Central memory CD8-positive, alpha-beta T cell (primary cell): ENCODE measurements around the gene SATB2.

ENCODE experiments used
- ATAC-seq: fragments of 150-1000 bp; cut with Tn5 transposase; replicated peaks from 2 replicates; pipeline ENCODE4 v1.10.0; 2022; ENCODE audit warnings: mild to moderate bottlenecking, moderate FRiP score, moderate number of reproducible peaks; ENCODE audit not compliant: poor library complexity, severe bottlenecking; ENCODE audit errors: extremely low read depth
- DNase-seq, 2 donors: peaks; one replicate each; pipeline ENCODE4 v3.0.0; 2021; ENCODE audit warnings: low spot score in 2 of 2
- H3K27ac Mint-ChIP-seq: one replicate; pipeline ENCODE4 v1.8.0; 2022; ENCODE audit warnings: low read depth, mild to moderate bottlenecking, moderate library complexity, mixed read lengths
- H3K27me3 Mint-ChIP-seq: one replicate; pipeline ENCODE4 v1.8.0; 2022; ENCODE audit warnings: mixed read lengths
- H3K36me3 Mint-ChIP-seq: one replicate; pipeline ENCODE4 v1.8.0; 2022; ENCODE audit warnings: mild to moderate bottlenecking, moderate library complexity, mixed read lengths; ENCODE audit not compliant: insufficient read depth
- H3K4me1 Mint-ChIP-seq: one replicate; pipeline ENCODE4 v1.8.0; 2022; ENCODE audit warnings: mixed read lengths
- H3K4me3 Mint-ChIP-seq: one replicate; pipeline ENCODE4 v1.8.0; 2022; ENCODE audit warnings: mild to moderate bottlenecking, moderate library complexity, mixed read lengths
- H3K9me3 Mint-ChIP-seq: one replicate; pipeline ENCODE4 v1.8.0; 2022; ENCODE audit warnings: mixed read lengths

Gene SATB2

GRCh38 chr2:199457147-199458008 lies at the start of gene SATB2:
Gene SATB2, minus strand, starts transcription at chr2:199457939. Its CDS starts 1,902 bp downstream, at chr2:199456037.
- DNase-seq, result no peak
- Mint-ChIP-seq H3K4me3 (peak within 1 kb of the TSS; percentile 92), H3K36me3 (peaks cover 8% of the 10 kb centered on the region), H3K9me3 (no peaks in the 10 kb centered on the region), H3K4me1 (peaks cover 16% of the 10 kb centered on the region), H3K27me3 (peaks cover 72% of the 10 kb centered on the region), H3K27ac (no peak within 1 kb of the TSS)
- no peak for ATAC-seq

GRCh38 chr2:199505755-199506403 lies 48.1 kb upstream of the SATB2 start:
- Mint-ChIP-seq H3K4me3 (no peak overlapping the region), H3K27ac (no peak overlapping the region), H3K4me1 (no peaks in the 10 kb centered on the region), H3K27me3 (peaks cover 9% of the 10 kb centered on the region), H3K36me3 (no peaks in the 10 kb centered on the region), H3K9me3 (no peaks in the 10 kb centered on the region)
- no peak for ATAC-seq
- DNase-seq, result no peak

- H3K36me3 Mint-ChIP-seq, result no peaks in the 10 kb centered on the region
- no peak overlapping the region for H3K27ac Mint-ChIP-seq
- no peak for ATAC-seq
- peaks cover 15% of the 10 kb centered on the region for H3K27me3 Mint-ChIP-seq
- no peak for DNase-seq
- no peaks in the 10 kb centered on the region for H3K4me1 Mint-ChIP-seq
- H3K4me3 Mint-ChIP-seq, result no peak overlapping the region
- no peaks in the 10 kb centered on the region for H3K9me3 Mint-ChIP-seq
These were observed 45.4 kb upstream of the SATB2 start for GRCh38 chr2:199503148-199503547.

- Mint-ChIP-seq H3K4me1 (no peaks in the 10 kb centered on the region), H3K4me3 (no peak overlapping the region), H3K27ac (no peak overlapping the region), H3K9me3 (no peaks in the 10 kb centered on the region), H3K27me3 (peaks cover 20% of the 10 kb centered on the region), H3K36me3 (no peaks in the 10 kb centered on the region)
- DNase-seq (no peak), ATAC-seq (no peak)
These were observed 41.3 kb upstream of the SATB2 start for GRCh38 chr2:199499005-199499404.

- H3K27me3 Mint-ChIP-seq, result peaks cover 37% of the 10 kb centered on the region
- no peak for ATAC-seq
- no peaks in the 10 kb centered on the region for H3K36me3 Mint-ChIP-seq
- no peaks in the 10 kb centered on the region for H3K9me3 Mint-ChIP-seq
- no peak for DNase-seq
- H3K4me1 Mint-ChIP-seq, result no peaks in the 10 kb centered on the region
- no peak overlapping the region for H3K27ac Mint-ChIP-seq
- no peak overlapping the region for H3K4me3 Mint-ChIP-seq
These were observed 37.4 kb upstream of the SATB2 start for GRCh38 chr2:199495147-199495546.

- peaks cover 48% of the 10 kb centered on the region for H3K27me3 Mint-ChIP-seq
- DNase-seq (no peak), ATAC-seq (no peak)
- H3K9me3 Mint-ChIP-seq, result no peaks in the 10 kb centered on the region
- H3K36me3 Mint-ChIP-seq, result no peaks in the 10 kb centered on the region
- no peak overlapping the region for H3K27ac Mint-ChIP-seq
- no peak overlapping the region for H3K4me3 Mint-ChIP-seq
- H3K4me1 Mint-ChIP-seq, result no peaks in the 10 kb centered on the region
These were observed 32.3 kb upstream of the SATB2 start for GRCh38 chr2:199490049-199490448.

GRCh38 chr2:199488772-199489400 lies 31.1 kb upstream of the SATB2 start:
- ATAC-seq (no peak), DNase-seq (no peak)
- no peaks in the 10 kb centered on the region for H3K9me3 Mint-ChIP-seq
- peaks cover 55% of the 10 kb centered on the region for H3K27me3 Mint-ChIP-seq
- H3K27ac Mint-ChIP-seq, result no peak overlapping the region
- H3K4me3 Mint-ChIP-seq, result no peak overlapping the region
- no peaks in the 10 kb centered on the region for H3K4me1 Mint-ChIP-seq
- no peaks in the 10 kb centered on the region for H3K36me3 Mint-ChIP-seq

- DNase-seq (no peak), ATAC-seq (no peak)
- H3K9me3 Mint-ChIP-seq, result no peaks in the 10 kb centered on the region
- H3K4me3 Mint-ChIP-seq, result no peak overlapping the region
- H3K36me3 Mint-ChIP-seq, result no peaks in the 10 kb centered on the region
- H3K27me3 Mint-ChIP-seq, result peaks cover 38% of the 10 kb centered on the region
- no peak overlapping the region for H3K27ac Mint-ChIP-seq
- no peaks in the 10 kb centered on the region for H3K4me1 Mint-ChIP-seq
These were observed 28.1 kb upstream of the SATB2 start for GRCh38 chr2:199485732-199486335.

- ATAC-seq (no peak), DNase-seq (no peak)
- H3K9me3 Mint-ChIP-seq, result no peaks in the 10 kb centered on the region
- H3K27me3 Mint-ChIP-seq, result peaks cover 38% of the 10 kb centered on the region
- H3K4me1 Mint-ChIP-seq, result no peaks in the 10 kb centered on the region
- no peak overlapping the region for H3K4me3 Mint-ChIP-seq
- no peak overlapping the region for H3K27ac Mint-ChIP-seq
- no peaks in the 10 kb centered on the region for H3K36me3 Mint-ChIP-seq
These were observed 27.2 kb upstream of the SATB2 start for GRCh38 chr2:199484927-199485326.

GRCh38 chr2:199480966-199481365 lies 23.2 kb upstream of the SATB2 start:
- Mint-ChIP-seq H3K4me3 (no peak overlapping the region), H3K27ac (no peak overlapping the region), H3K4me1 (no peaks in the 10 kb centered on the region), H3K9me3 (no peaks in the 10 kb centered on the region), H3K27me3 (peaks cover 36% of the 10 kb centered on the region), H3K36me3 (no peaks in the 10 kb centered on the region)
- DNase-seq (no peak), ATAC-seq (no peak)

- H3K27ac Mint-ChIP-seq, result no peak overlapping the region
- H3K4me1 Mint-ChIP-seq, result no peaks in the 10 kb centered on the region
- no peak for DNase-seq
- no peak overlapping the region for H3K4me3 Mint-ChIP-seq
- ATAC-seq, result no peak
- no peaks in the 10 kb centered on the region for H3K9me3 Mint-ChIP-seq
- H3K27me3 Mint-ChIP-seq, result peaks cover 57% of the 10 kb centered on the region
- H3K36me3 Mint-ChIP-seq, result peaks cover 3% of the 10 kb centered on the region
These were observed 19.6 kb upstream of the SATB2 start for GRCh38 chr2:199477277-199477834.

- H3K27me3 Mint-ChIP-seq, result peaks cover 99% of the 10 kb centered on the region
These were observed 13.8 kb upstream of the SATB2 start for GRCh38 chr2:199471443-199472057.

More at GRCh38 chr2:199471443-199472057, 13.8 kb upstream of the SATB2 start:
- Mint-ChIP-seq H3K27ac (no peak overlapping the region), H3K36me3 (peaks cover 5% of the 10 kb centered on the region), H3K4me1 (peaks cover 5% of the 10 kb centered on the region), H3K9me3 (no peaks in the 10 kb centered on the region), H3K4me3 (no peak overlapping the region)
- no peak for DNase-seq
- no peak for ATAC-seq
